HG03045 (cell line): Measurements from ENCODE around the gene SEL1L.
"Not testable (repeated sequence)": the region's sequence is repeated elsewhere in the genome, so short reads cannot be mapped to it uniquely, and the experiment has no call there.

Experiments used
- ATAC-seq: cut with Tn5 transposase; IDR thresholded peaks from one replicate; pipeline ENCODE4 v1.9.1; 2021; ENCODE audit warnings: mild to moderate bottlenecking, moderate library complexity; ENCODE audit not compliant: unreplicated experiment

Gene SEL1L

GRCh38 chr14:81449114-81449513, 84.5 kb downstream of the SEL1L start:
- ATAC-seq: no peak

GRCh38 chr14:81447021-81447764, 86.5 kb downstream of the SEL1L start:
- ATAC-seq: no peak

GRCh38 chr14:81446279-81447007, 87.2 kb downstream of the SEL1L start:
- ATAC-seq: no peak

GRCh38 chr14:81441626-81442134, 92.0 kb downstream of the SEL1L start:
- no peak for ATAC-seq

GRCh38 chr14:81440041-81440440, 93.6 kb downstream of the SEL1L start:
- no peak for ATAC-seq

GRCh38 chr14:81437244-81437643, 96.4 kb downstream of the SEL1L start:
- no peak for ATAC-seq

- ATAC-seq: peak; percentile 92
Measured at GRCh38 chr14:81436296-81437138, 97.1 kb downstream of the SEL1L start.

GRCh38 chr14:81435391-81436295, 98.0 kb downstream of the SEL1L start:
- ATAC-seq: peak; percentile 36

- ATAC-seq: no peak
Measured at GRCh38 chr14:81435048-81435390, 98.6 kb downstream of the SEL1L start.

- no peak for ATAC-seq
Measured at GRCh38 chr14:81434230-81434629, 99.4 kb downstream of the SEL1L start.

GRCh38 chr14:81433378-81433777, 100.3 kb downstream of the SEL1L start:
- no peak for ATAC-seq

GRCh38 chr14:81432219-81432661, 101.4 kb downstream of the SEL1L start:
- ATAC-seq: no peak

- no peak for ATAC-seq
Measured at GRCh38 chr14:81430235-81430634, 103.4 kb downstream of the SEL1L start.

GRCh38 chr14:81429749-81430148, 103.9 kb downstream of the SEL1L start:
- ATAC-seq: not testable (repeated sequence)

- ATAC-seq: no peak
Measured at GRCh38 chr14:81429028-81429427, 104.6 kb downstream of the SEL1L start.

- no peak for ATAC-seq
Measured at GRCh38 chr14:81427348-81428058, 106.2 kb downstream of the SEL1L start.

- no peak for ATAC-seq
Measured at GRCh38 chr14:81423504-81423903, 110.1 kb downstream of the SEL1L start.
